ENCODE data around the gene CDH11. TPM values are rescaled to one million over a fixed set of nuclear protein-coding genes. Genes with fewer than 3 reads are reported as not detected.

CDH11 gene
- total and polyA plus RNA-seq, 9 of the 15 experiments (the other 6 are each of a cell fraction or from before 2014, with no cell fraction given) = 0.18 TPM; not detected in 8

- Histone ChIP-seq H4K20me1 (replicated peaks; ENCODE audit: control insufficient read depth, insufficient read depth, low read length) (no peaks in the 10 kb centered on the region), H3K27ac (ENCODE audit: extremely low read depth, low read depth, low read length) (no peak overlapping the region), H2AFZ (ENCODE audit: low read depth, low read length) (no peak overlapping the region), H3K79me2 (ENCODE audit: control insufficient read depth, insufficient read depth, low read length) (no peaks in the 10 kb centered on the region), H3K27me3 (ENCODE audit: control insufficient read depth in 2 of 2, insufficient read depth in 2 of 2, low read length in 2 of 2) (no peaks in the 10 kb centered on the region), H3K9ac (ENCODE audit: insufficient read depth in 1 of 2, low read depth in 2 of 2, low read length in 2 of 2) (no peak overlapping the region), H3K9me3 (replicated peaks; ENCODE audit: control insufficient read depth, insufficient read depth, low read depth, low read length) (no peaks in the 10 kb centered on the region), H3K4me3 (no peak overlapping the region), H3K4me2 (ENCODE audit: insufficient read depth, low read length) (no peak overlapping the region), H3K4me1 (replicated peaks in 1 of 2; ENCODE audit: control insufficient read depth in 2 of 2, insufficient read depth in 2 of 2, low read length in 2 of 2) (no peaks in the 10 kb centered on the region; a peak in 1 of 5 replicates), H3K9me1 (ENCODE audit: control insufficient read depth, insufficient read depth, low read length) (no peaks in the 10 kb centered on the region), H3K36me3 (ENCODE audit: control insufficient read depth, insufficient read depth, low read length) (no peaks in the 10 kb centered on the region)
- no TSS peak for BruUV-seq (replicated peaks)
- CTCF ChIA-PET (ENCODE audit: low intra/inter-chr PET ratio) = no interaction called here
- in situ Hi-C loops (cut with MboI) (no loop called here), intact Hi-C loops (cut with micrococcal nuclease) (no loop called here)
- POLR2A ChIA-PET = interaction anchor here (0.6 kb wide), 1 partner anchor 530 kb away, joined by 3 read pairs; no protein-coding TSS in a partner anchor
- no peak for FAIRE-seq
- TF ChIP-seq RNF219 (CRISPR knock-in tag; IDR thresholded peaks at IDR 0.05) = no peak
- no peak for TF ChIP-seq SFPQ (IDR thresholded peaks at IDR 0.05; ENCODE audit: low read depth, low read length)
- no peak for TF ChIP-seq PTRF (tag; IDR thresholded peaks at IDR 0.05)
- no peak for TF ChIP-seq SAFB2 (IDR thresholded peaks at IDR 0.05; ENCODE audit: borderline replicate concordance, low read depth, low read length, severe bottlenecking)
- no peak for TF ChIP-seq ZNF232 (CRISPR knock-in tag; IDR thresholded peaks at IDR 0.05)
- TF ChIP-seq ZNF263 (CRISPR knock-in tag; IDR thresholded peaks at IDR 0.05; ENCODE audit: borderline replicate concordance) = no peak
- TF ChIP-seq MTA3 (IDR thresholded peaks at IDR 0.05; ENCODE audit: borderline replicate concordance) = no peak
- no peak for TF ChIP-seq PRMT5 (CRISPR knock-in tag; IDR thresholded peaks at IDR 0.05)
- no peak for TF ChIP-seq SMAD3 (CRISPR knock-in tag; conservative IDR thresholded peaks at IDR 0.05)
- TF ChIP-seq CC2D1A (IDR thresholded peaks at IDR 0.05) = no peak
- DNase-seq (ENCODE audit: extremely low read depth in 1 of 4, low spot score in 3 of 4) = no peak
- WGBS (ENCODE audit: insufficient coverage, low coverage, missing lambda C conversion rate) = 2% methylated on average over 16 of the region's 18 CpGs
- ATAC-seq = no peak
Measured at GRCh38 chr16:65120461-65120830, 1.4 kb downstream of the CDH11 start.

Data from K562 (cell line).